SK-N-SH treated with all-trans-retinoic acid at 6 μM for 48 hours (cell line): ENCODE data around the gene CRMP1.

Experiments used
- ATAC-seq: fragments of 200-7000 bp; cut with Tn5 transposase; 3 replicates; pipeline ENCODE4 v1.9.1; 2020; ENCODE audit warnings: mild to moderate bottlenecking, moderate library complexity
- BACH2 ChIP-seq: fragments of 250-450 bp; sonication (Bioruptor Pico); IDR thresholded peaks from 2 replicates; pipeline ENCODE4 v1.9.0; 2021; ENCODE audit warnings: mild to moderate bottlenecking, borderline replicate concordance
- CREB5 ChIP-seq: fragments of 250-450 bp; sonication (Bioruptor Pico); IDR thresholded peaks from 2 replicates; pipeline ENCODE4 v1.5.1; 2020; ENCODE audit warnings: low read depth, mild to moderate bottlenecking, moderate library complexity
- CSDC2 ChIP-seq: fragments of 250-450 bp; sonication (Bioruptor Pico); IDR thresholded peaks from 2 replicates; pipeline ENCODE4 v1.5.0; 2020; ENCODE audit warnings: mild to moderate bottlenecking, moderate library complexity
- CSRNP3 ChIP-seq: fragments of 250-450 bp; sonication (Bioruptor Pico); IDR thresholded peaks from 2 replicates; pipeline ENCODE4 v1.5.1; 2021; ENCODE audit warnings: mild to moderate bottlenecking, moderate library complexity
- ESRRG ChIP-seq: fragments of 250-450 bp; sonication (Bioruptor Pico); IDR thresholded peaks from 2 replicates; pipeline ENCODE4 v1.6.1; 2021; ENCODE audit warnings: mild to moderate bottlenecking
- GLIS3 ChIP-seq: fragments of 250-450 bp; sonication (Bioruptor Pico); IDR thresholded peaks from 2 replicates; pipeline ENCODE4 v1.5.0; 2020; ENCODE audit warnings: mild to moderate bottlenecking, moderate library complexity
- ISL1 ChIP-seq: fragments of 250-450 bp; sonication (Bioruptor Pico); IDR thresholded peaks from 2 replicates; pipeline ENCODE4 v2.1.2; 2022; ENCODE audit warnings: mild to moderate bottlenecking, moderate library complexity
- OSR1 ChIP-seq: fragments of 250-450 bp; sonication (Bioruptor Pico); IDR thresholded peaks from 2 replicates; pipeline ENCODE4 v1.8.0; 2022; ENCODE audit warnings: moderate library complexity, mild to moderate bottlenecking, inconsistent platforms
- PATZ1 ChIP-seq: fragments of 250-450 bp; sonication (Bioruptor Pico); IDR thresholded peaks from 2 replicates; pipeline ENCODE4 v1.8.0; 2020; ENCODE audit warnings: mild to moderate bottlenecking, moderate library complexity, borderline replicate concordance
- POU6F1 ChIP-seq: fragments of 250-450 bp; sonication (Bioruptor Pico); IDR thresholded peaks from 2 replicates; pipeline ENCODE4 v1.8.0; 2021; ENCODE audit warnings: low read depth, mild to moderate bottlenecking, moderate library complexity, borderline replicate concordance
- PPARA ChIP-seq: fragments of 250-450 bp; sonication (Bioruptor Pico); IDR thresholded peaks from 2 replicates; pipeline ENCODE4 v1.5.0; 2020; ENCODE audit warnings: mild to moderate bottlenecking, borderline replicate concordance
- SNAI2 ChIP-seq: fragments of 250-450 bp; sonication (Bioruptor Pico); IDR thresholded peaks from 2 replicates; pipeline ENCODE4 v1.5.0; 2020; ENCODE audit warnings: mild to moderate bottlenecking, moderate library complexity
- TCF4 ChIP-seq: fragments of 250-450 bp; sonication (Bioruptor Pico); IDR thresholded peaks from 2 replicates; pipeline ENCODE4 v1.8.0; 2021; ENCODE audit warnings: mild to moderate bottlenecking, moderate library complexity, borderline replicate concordance
- TOX ChIP-seq: fragments of 250-450 bp; sonication (Bioruptor Pico); IDR thresholded peaks from 2 replicates; pipeline ENCODE4 v1.8.0; 2021; ENCODE audit warnings: mild to moderate bottlenecking, moderate library complexity, borderline replicate concordance
- TSHZ2 ChIP-seq: fragments of 250-450 bp; sonication (Bioruptor Pico); IDR thresholded peaks from 2 replicates; pipeline ENCODE4 v1.5.0; 2020; ENCODE audit warnings: mild to moderate bottlenecking, moderate library complexity
- ZC3H10 ChIP-seq: fragments of 250-450 bp; sonication (Bioruptor Pico); IDR thresholded peaks from 2 replicates; pipeline ENCODE4 v1.5.1; 2021; ENCODE audit warnings: mild to moderate bottlenecking, moderate library complexity
- ZFP3 ChIP-seq: fragments of 250-450 bp; sonication (Bioruptor Pico); IDR thresholded peaks from 2 replicates; pipeline ENCODE4 v1.5.0; 2020; ENCODE audit warnings: mild to moderate bottlenecking, moderate library complexity
- ZFP30 ChIP-seq: fragments of 450-650 bp; formaldehyde crosslinking; IDR thresholded peaks from 2 replicates; pipeline ENCODE4 v1.5.0; 2022; ENCODE audit warnings: mild to moderate bottlenecking, moderate library complexity
- ZNF565 ChIP-seq: fragments of 450-650 bp; formaldehyde crosslinking; conservative IDR thresholded peaks from 2 replicates; pipeline ENCODE4 v1.5.0; 2020; ENCODE audit warnings: low read depth, mild to moderate bottlenecking, moderate library complexity
- ZNF70 ChIP-seq: fragments of 450-650 bp; formaldehyde crosslinking; IDR thresholded peaks from 2 replicates; pipeline ENCODE4 v1.5.0; 2020; ENCODE audit warnings: mild to moderate bottlenecking, moderate library complexity
- ZNF8 ChIP-seq: fragments of 450-650 bp; formaldehyde crosslinking; IDR thresholded peaks from 2 replicates; pipeline ENCODE4 v1.5.0; 2020; ENCODE audit warnings: mild to moderate bottlenecking, moderate library complexity

CRMP1 gene

GRCh38 chr4:5927747-5928146, 34.9 kb upstream of the CRMP1 start:
- TF ChIP-seq PATZ1 (CRISPR knock-in tag) (no peak), ZC3H10 (CRISPR knock-in tag) (no peak)
- no peak for ATAC-seq

GRCh38 chr4:5927116-5927515, 34.2 kb upstream of the CRMP1 start:
- no peak for TF ChIP-seq PATZ1 (CRISPR knock-in tag)
- no peak for TF ChIP-seq ZFP3
- TF ChIP-seq TOX (CRISPR knock-in tag), result no peak
- TF ChIP-seq CREB5 (CRISPR knock-in tag), result no peak
- TF ChIP-seq CSRNP3 (CRISPR knock-in tag), result no peak
- TF ChIP-seq TSHZ2 (CRISPR knock-in tag), result no peak
- TF ChIP-seq PPARA (CRISPR knock-in tag), result no peak
- TF ChIP-seq SNAI2 (CRISPR knock-in tag), result no peak
- TF ChIP-seq GLIS3 (CRISPR knock-in tag), result no peak
- no peak for TF ChIP-seq CSDC2 (CRISPR knock-in tag)
- no peak for TF ChIP-seq ZNF565
- TF ChIP-seq ZNF8, result no peak
- no peak for TF ChIP-seq ESRRG (CRISPR knock-in tag)
- no peak for TF ChIP-seq OSR1 (CRISPR knock-in tag)
- TF ChIP-seq, all 23 proteins: peak for 0

GRCh38 chr4:5926598-5926997, 33.7 kb upstream of the CRMP1 start:
- no peak for TF ChIP-seq TCF4
- TF ChIP-seq CSDC2 (CRISPR knock-in tag), result no peak
- TF ChIP-seq CREB5 (CRISPR knock-in tag), result no peak
- no peak for TF ChIP-seq ISL1 (CRISPR knock-in tag)
- TF ChIP-seq TSHZ2 (CRISPR knock-in tag), result no peak
- no peak for TF ChIP-seq GLIS3 (CRISPR knock-in tag)
- no peak for TF ChIP-seq ZFP3
- TF ChIP-seq ESRRG (CRISPR knock-in tag), result no peak
- no peak for TF ChIP-seq TOX (CRISPR knock-in tag)
- no peak for TF ChIP-seq OSR1 (CRISPR knock-in tag)
- no peak for TF ChIP-seq ZFP30 (CRISPR knock-in tag)
- TF ChIP-seq POU6F1, result no peak
- no peak for TF ChIP-seq BACH2 (CRISPR knock-in tag)
- no peak for TF ChIP-seq ZNF70
- TF ChIP-seq PPARA (CRISPR knock-in tag), result no peak
- no peak for TF ChIP-seq SNAI2 (CRISPR knock-in tag)
- no peak for ATAC-seq

More at GRCh38 chr4:5927116-5927515, 34.2 kb upstream of the CRMP1 start:
- no peak for ATAC-seq
